ENCODE results near the gene TOPAZ1.

DNA sequence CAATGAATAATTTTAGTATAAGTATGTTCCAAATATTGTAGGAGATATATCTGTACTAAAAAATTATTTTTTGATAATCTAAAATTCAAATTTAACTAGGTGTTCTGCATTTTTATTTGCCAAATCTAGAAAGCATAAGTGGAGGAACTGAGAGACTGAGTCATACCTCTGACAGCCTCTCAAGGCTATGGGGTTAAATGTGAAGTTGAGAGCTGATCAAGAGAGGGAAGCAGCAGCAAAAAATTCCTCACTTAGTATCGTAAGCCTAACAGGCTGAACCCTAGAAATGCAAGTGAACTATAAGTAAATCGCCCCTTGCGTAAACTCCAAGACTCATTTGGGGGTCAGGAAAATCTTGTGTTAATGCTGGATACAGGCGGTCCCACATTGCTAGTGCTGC is 12.8 kb upstream of the TOPAZ1 start:
- no peak for TF ChIP-seq POLR2A (IDR thresholded peaks at IDR 0.05)
- TF ChIP-seq, protein P1, sequence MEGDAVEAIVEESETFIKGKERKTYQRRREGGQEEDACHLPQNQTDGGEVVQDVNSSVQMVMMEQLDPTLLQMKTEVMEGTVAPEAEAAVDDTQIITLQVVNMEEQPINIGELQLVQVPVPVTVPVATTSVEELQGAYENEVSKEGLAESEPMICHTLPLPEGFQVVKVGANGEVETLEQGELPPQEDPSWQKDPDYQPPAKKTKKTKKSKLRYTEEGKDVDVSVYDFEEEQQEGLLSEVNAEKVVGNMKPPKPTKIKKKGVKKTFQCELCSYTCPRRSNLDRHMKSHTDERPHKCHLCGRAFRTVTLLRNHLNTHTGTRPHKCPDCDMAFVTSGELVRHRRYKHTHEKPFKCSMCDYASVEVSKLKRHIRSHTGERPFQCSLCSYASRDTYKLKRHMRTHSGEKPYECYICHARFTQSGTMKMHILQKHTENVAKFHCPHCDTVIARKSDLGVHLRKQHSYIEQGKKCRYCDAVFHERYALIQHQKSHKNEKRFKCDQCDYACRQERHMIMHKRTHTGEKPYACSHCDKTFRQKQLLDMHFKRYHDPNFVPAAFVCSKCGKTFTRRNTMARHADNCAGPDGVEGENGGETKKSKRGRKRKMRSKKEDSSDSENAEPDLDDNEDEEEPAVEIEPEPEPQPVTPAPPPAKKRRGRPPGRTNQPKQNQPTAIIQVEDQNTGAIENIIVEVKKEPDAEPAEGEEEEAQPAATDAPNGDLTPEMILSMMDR (IDR thresholded peaks at IDR 0.05): no peak
- TF ChIP-seq POLR2AphosphoS5 (IDR thresholded peaks at IDR 0.05): no peak
- TF ChIP-seq EP300 (IDR thresholded peaks at IDR 0.05): no peak

Measured in suprapubic skin (tissue), 4 donors.